ENCODE measurements around the gene INF2.

DNA sequence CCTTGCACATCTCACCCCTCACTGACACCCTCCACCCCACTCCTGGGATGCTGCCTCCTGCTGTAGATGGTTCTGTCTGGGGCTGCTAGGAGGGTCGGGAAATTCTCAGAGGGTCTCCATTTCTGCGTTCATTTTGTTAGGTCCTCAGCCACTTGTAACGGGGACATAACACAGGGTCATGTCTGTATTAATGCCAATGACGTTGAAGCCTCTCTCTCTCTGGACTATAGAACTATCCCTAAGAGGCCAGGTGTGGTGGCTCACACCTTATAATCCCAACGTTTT, 78.2 kb downstream of the INF2 start:
- TF ChIP-seq EZH2 (IDR thresholded peaks at IDR 0.05), result no peak
- TF ChIP-seq, protein P1, sequence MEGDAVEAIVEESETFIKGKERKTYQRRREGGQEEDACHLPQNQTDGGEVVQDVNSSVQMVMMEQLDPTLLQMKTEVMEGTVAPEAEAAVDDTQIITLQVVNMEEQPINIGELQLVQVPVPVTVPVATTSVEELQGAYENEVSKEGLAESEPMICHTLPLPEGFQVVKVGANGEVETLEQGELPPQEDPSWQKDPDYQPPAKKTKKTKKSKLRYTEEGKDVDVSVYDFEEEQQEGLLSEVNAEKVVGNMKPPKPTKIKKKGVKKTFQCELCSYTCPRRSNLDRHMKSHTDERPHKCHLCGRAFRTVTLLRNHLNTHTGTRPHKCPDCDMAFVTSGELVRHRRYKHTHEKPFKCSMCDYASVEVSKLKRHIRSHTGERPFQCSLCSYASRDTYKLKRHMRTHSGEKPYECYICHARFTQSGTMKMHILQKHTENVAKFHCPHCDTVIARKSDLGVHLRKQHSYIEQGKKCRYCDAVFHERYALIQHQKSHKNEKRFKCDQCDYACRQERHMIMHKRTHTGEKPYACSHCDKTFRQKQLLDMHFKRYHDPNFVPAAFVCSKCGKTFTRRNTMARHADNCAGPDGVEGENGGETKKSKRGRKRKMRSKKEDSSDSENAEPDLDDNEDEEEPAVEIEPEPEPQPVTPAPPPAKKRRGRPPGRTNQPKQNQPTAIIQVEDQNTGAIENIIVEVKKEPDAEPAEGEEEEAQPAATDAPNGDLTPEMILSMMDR (IDR thresholded peaks at IDR 0.05), result no peak

All from neural progenitor cell (in vitro differentiated cells).